ENCODE results near the gene CCDC106.

DNA sequence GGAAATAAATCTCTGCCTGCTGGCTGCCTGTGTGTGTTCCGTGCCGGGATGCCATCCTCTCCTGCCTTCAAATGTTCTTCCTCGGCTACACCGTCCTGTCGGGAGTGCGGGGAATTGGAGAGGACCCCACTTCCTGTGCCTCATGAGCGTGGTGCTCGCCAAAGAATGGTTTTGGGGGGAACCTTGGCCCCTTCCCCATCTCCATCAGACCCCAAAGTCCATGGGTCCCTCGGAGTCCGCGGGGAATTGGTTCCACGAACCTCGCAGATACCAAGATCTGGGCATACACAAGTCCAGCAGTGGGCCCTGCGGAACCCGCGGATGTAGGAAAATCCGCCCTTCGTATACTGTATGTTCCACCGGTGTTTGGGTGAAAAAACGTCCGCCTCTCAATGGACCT, 44.9 kb upstream of the CCDC106 start:
- TF ChIP-seq, protein P1, sequence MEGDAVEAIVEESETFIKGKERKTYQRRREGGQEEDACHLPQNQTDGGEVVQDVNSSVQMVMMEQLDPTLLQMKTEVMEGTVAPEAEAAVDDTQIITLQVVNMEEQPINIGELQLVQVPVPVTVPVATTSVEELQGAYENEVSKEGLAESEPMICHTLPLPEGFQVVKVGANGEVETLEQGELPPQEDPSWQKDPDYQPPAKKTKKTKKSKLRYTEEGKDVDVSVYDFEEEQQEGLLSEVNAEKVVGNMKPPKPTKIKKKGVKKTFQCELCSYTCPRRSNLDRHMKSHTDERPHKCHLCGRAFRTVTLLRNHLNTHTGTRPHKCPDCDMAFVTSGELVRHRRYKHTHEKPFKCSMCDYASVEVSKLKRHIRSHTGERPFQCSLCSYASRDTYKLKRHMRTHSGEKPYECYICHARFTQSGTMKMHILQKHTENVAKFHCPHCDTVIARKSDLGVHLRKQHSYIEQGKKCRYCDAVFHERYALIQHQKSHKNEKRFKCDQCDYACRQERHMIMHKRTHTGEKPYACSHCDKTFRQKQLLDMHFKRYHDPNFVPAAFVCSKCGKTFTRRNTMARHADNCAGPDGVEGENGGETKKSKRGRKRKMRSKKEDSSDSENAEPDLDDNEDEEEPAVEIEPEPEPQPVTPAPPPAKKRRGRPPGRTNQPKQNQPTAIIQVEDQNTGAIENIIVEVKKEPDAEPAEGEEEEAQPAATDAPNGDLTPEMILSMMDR (IDR thresholded peaks at IDR 0.05) = no peak
- no peak for TF ChIP-seq POLR2A (IDR thresholded peaks at IDR 0.05)

All from Peyer's patch (tissue), 4 donors.